GM21390 (cell line): ENCODE measurements around the gene MUC22.

Source experiments
- ATAC-seq: cut with Tn5 transposase; IDR thresholded peaks from one replicate; pipeline ENCODE4 v1.9.1; 2021; ENCODE audit not compliant: unreplicated experiment

Gene MUC22

DNA sequence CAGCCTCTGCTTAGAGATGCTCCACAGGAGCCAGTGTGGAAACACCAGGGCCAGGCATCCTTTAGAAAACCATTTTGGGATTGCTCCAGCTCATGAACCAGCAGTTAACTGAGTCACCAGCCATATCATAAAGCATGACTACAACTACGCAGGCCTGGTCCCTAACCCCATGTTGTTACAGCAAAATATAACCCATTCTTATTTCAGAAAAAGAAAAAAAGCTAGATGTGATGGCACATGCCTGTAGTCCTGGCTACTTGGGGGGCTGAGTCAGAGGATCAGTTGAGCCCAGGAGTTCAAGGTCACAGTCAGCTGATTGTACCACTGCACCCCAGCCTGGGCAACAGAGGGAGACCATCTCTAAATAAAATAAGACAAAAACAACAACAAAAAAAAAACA is 65.3 kb downstream of the MUC22 start:
- no peak for ATAC-seq

DNA sequence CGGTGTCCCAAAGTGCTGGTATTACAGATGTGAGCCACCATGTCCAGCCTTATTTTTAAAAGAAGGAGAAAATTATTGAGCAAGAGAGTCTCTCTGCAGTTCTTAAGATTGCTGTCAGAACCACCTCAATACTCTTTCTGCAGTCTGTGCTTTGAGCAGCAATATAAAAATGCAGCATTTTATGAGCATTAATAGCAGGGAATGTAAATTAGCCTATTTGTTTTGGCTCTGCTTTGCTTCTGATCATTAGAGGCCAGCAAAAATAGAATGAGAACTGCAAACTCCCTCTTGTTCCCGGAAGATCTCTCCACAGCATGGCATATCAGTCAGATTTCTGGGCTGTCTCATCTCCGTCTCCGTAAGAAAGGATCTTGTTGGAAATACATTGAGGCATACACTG is 66.3 kb downstream of the MUC22 start:
- no peak for ATAC-seq

DNA sequence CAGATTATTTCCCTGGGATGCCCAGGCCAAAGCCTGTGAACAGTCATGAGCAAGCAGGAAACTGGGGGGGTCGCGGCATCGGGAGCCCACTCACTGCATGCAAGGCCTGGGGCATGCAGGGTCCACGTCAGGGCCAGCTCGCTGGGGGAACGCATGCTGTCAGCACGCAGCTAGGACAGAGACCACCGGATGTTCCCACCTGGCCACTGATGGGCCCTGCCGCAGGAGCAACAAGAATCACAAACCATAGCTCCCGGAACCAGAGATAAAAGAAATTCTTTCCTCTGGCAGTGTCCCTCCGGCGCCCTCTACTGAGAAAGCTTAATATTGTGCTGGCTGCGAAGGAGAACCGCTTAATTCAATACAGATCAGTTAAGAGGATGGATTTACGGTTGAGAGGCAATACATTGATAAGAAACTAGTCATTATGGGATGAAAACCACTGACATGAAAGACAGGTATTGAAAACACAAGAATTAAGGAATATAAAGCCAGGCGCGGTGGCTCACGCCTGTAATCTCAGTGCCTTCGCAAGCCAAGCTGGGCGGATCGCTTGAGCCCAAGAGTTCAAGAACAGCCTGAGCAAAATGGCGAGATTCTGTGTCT is 69.5 kb downstream of the MUC22 start:
- no peak for ATAC-seq

DNA sequence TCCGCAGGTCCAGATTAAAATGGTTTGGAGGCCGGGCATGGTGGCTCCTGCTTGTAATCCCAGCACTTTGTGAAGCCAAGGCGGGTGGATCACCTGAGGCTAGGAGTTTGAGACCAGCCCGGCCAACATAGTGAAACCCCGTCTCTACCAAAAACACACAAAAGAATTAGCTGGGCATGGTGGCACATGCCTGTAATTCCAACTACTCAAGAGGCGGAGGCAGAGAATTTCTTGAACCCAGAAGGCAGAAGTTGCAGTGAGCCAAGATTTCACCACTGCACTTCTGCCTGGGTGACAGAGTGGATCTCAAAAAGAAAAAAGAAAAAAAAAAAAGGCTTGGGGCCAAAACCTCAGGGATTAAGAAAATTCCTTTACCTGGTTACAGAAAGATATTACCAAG is 71.6 kb downstream of the MUC22 start:
- no peak for ATAC-seq

DNA sequence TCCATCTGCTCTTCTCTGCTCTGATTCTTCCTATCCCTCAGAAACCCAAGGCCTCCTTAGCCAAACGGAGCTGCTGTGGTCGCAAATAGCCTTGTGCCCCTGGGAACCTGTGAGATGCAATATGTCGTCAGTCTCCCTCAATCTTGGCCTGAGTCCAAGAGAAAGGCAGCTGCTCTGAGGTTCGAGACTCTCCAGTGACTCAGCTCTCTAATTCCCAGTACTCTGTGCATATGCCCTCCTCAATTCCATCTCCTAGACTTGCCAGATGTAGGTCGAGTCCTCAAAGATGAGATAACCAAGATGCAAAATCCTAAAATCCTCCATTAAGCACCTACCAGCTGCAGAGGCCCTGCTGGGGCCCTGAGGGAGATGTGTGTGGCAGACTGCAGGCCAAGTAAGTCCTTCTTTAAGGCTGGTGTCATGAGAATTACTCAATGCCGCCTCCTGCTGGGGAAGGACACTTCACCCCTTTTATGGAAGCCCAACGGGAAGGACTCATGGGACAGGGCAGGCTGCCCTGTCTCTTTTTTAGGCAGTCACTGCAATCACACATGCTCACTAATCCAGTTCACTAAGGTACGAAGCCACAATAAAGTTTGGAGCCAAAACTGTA is 73.6 kb downstream of the MUC22 start:
- no peak for ATAC-seq
